Mononuclear cell (primary cell): ENCODE data around the gene MCAM. TPM values are rescaled to one million over a fixed set of nuclear protein-coding genes. Genes with fewer than 3 reads are reported as not detected.

Source experiments
- H3K27me3 ChIP-seq: 2 replicates; pipeline ENCODE4 v1.6.0; 2011; ENCODE audit warnings: low read length, control low read depth; ENCODE audit not compliant: insufficient read depth
- H3K4me1 ChIP-seq: 2 replicates; pipeline ENCODE4 v1.5.1; 2011; ENCODE audit warnings: mild to moderate bottlenecking, low read length, control low read depth; ENCODE audit not compliant: insufficient read depth
- H3K4me3 ChIP-seq: 2 replicates; pipeline ENCODE4 v1.5.1; 2011; ENCODE audit warnings: mild to moderate bottlenecking, low read length, moderate library complexity
- H3K9me3 ChIP-seq: 2 replicates; pipeline ENCODE4 v1.5.1; 2011; ENCODE audit warnings: low read depth, mild to moderate bottlenecking, control low read depth, low read length
- total RNA-seq: library from RNA; depleted of rRNA; stranded (reverse); fragments of >200 nt; gene quantifications from one replicate; pipeline ENCODE4 v1.2.3, GENCODE V29; 2012

MCAM gene
- total RNA-seq, 1 donor = 2.6 TPM

DNA sequence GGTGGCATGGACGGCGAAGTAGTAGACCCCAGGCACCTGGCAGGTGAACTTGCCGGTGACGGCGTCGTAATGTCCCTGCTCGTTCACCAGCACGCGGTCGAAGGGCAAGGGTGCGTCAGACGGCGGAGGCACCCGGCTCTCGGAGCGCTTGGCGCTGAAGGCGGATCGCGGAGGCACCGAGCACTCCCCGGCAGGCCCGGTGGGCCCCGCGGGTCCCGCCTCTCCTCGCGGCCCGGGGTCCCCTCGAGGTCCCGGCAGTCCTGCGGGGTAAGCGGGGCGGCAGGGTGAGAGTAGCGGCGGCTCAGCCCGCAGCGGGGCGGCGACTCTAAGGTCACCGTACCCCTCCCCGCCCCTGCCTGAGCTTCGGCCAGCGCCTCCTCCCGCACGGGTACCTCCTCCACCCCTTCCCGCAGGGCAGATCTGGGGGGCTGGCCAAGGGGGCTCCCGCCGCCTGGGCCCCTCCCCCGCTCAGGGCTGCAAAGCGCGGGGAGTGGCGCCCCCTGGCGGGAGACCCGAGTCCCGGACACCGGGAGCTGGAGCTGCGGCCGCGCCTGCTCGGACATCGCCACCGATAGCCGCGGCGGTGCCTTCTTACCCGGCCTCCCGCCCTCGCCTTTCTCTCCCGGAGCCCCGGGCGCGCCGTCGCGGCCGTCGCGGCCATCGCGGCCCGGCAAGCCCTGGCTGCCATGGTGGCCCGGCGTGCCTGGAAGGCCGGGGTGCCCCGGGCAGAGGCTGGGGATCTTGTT, 22.8 kb upstream of the MCAM start:
- Histone ChIP-seq H3K4me3 (no peak overlapping the region), H3K27me3 (peaks cover 31% of the 10 kb centered on the region), H3K9me3 (no peaks in the 10 kb centered on the region), H3K4me1 (peaks cover 34% of the 10 kb centered on the region)

DNA sequence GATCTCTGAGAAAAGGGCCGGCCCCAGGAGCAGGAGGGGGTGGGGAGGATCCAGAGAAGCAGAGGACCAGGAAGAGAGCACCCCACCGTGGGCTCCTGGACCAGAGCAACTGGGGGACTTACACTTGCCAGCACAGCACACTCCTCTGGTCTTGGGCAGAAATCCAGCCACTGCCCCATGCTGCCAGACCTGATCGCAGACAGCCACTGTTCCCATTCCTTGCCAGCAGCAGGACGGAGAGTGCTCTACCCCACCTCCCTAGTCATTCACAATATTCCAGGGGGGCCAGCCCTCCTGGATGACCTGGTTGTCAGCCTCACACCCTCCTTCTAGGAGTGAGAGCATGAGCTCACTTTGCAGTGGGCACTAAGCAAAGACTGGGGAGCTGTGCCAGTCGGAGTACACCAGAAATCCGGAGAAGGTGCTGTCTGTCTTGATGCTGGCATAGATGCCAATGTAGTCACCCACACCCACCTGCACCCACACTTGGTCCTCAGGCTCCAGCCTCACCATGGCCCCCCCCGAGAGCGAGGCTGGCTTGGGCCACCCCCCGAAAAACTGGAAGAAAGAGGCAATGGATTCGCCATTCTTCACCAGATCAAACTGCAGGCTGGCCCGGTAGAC, 22.1 kb upstream of the MCAM start:
- Histone ChIP-seq H3K9me3 (no peaks in the 10 kb centered on the region), H3K4me3 (no peak overlapping the region), H3K4me1 (peaks cover 36% of the 10 kb centered on the region), H3K27me3 (peaks cover 31% of the 10 kb centered on the region)

- peaks cover 43% of the 10 kb centered on the region for H3K4me1 ChIP-seq
These were observed 21.5 kb upstream of the MCAM start for GRCh38 chr11:119338318-119338890.

GRCh38 chr11:119337581-119338317, 20.8 kb upstream of the MCAM start:
- Histone ChIP-seq H3K4me1 (peaks cover 43% of the 10 kb centered on the region), H3K4me3 (no peak overlapping the region), H3K27me3 (peaks cover 31% of the 10 kb centered on the region), H3K9me3 (no peaks in the 10 kb centered on the region)

More at GRCh38 chr11:119338318-119338890, 21.5 kb upstream of the MCAM start:
- peaks cover 31% of the 10 kb centered on the region for H3K27me3 ChIP-seq
- H3K9me3 ChIP-seq = no peaks in the 10 kb centered on the region
- H3K4me3 ChIP-seq = no peak overlapping the region

GRCh38 chr11:119336744-119337469, 20.0 kb upstream of the MCAM start:
- H3K4me1 ChIP-seq = peaks cover 43% of the 10 kb centered on the region

GRCh38 chr11:119335655-119336543, 19.0 kb upstream of the MCAM start:
- H3K4me3 ChIP-seq = no peak overlapping the region
- H3K4me1 ChIP-seq = peaks cover 37% of the 10 kb centered on the region
- H3K9me3 ChIP-seq = no peaks in the 10 kb centered on the region
- peaks cover 20% of the 10 kb centered on the region for H3K27me3 ChIP-seq

More at GRCh38 chr11:119336744-119337469, 20.0 kb upstream of the MCAM start:
- H3K4me3 ChIP-seq = no peak overlapping the region
- no peaks in the 10 kb centered on the region for H3K9me3 ChIP-seq
- H3K27me3 ChIP-seq = peaks cover 29% of the 10 kb centered on the region

DNA sequence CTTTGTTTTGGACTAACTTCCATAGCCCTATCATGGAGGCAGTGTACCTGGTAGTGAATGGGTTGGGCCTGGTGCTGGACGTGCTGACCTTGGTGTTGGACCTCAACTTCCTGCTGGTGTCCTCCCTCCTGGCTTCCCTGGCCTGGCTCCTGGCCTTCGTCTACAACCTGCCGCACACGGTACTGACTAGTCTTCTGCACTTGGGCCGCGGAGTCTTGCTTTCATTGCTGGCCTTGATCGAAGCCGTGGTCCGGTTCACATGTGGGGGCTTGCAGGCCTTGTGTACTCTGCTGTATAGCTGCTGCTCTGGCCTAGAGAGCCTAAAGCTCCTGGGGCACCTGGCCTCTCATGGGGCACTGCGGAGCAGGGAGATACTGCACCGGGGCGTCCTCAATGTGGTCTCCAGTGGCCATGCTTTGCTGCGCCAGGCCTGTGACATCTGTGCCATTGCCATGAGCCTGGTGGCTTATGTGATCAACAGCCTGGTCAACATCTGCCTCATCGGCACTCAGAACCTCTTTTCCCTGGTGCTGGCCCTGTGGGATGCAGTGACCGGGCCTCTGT, 18.2 kb upstream of the MCAM start:
- Histone ChIP-seq H3K4me1 (peaks cover 32% of the 10 kb centered on the region), H3K9me3 (no peaks in the 10 kb centered on the region), H3K4me3 (peak overlapping the region; percentile 81), H3K27me3 (peaks cover 16% of the 10 kb centered on the region)

- peaks cover 23% of the 10 kb centered on the region for H3K4me1 ChIP-seq
- peak within 1 kb of the TSS; percentile 81 for H3K4me3 ChIP-seq
- H3K27me3 ChIP-seq = peaks cover 8% of the 10 kb centered on the region
- no peaks in the 10 kb centered on the region for H3K9me3 ChIP-seq
These were observed 17.4 kb upstream of the MCAM start, which contains the start of gene RNF26 for GRCh38 chr11:119334174-119334930. RNF26 (plus strand) TSS chr11:119334527; CDS start chr11:119335123, 596 bp downstream.

GRCh38 chr11:119332111-119332765, 15.3 kb upstream of the MCAM start:
- no peaks in the 10 kb centered on the region for H3K9me3 ChIP-seq
- no peaks in the 10 kb centered on the region for H3K27me3 ChIP-seq
- no peak overlapping the region for H3K4me3 ChIP-seq
- H3K4me1 ChIP-seq = peaks cover 17% of the 10 kb centered on the region

GRCh38 chr11:119330237-119330636, 13.3 kb upstream of the MCAM start:
- Histone ChIP-seq H3K27me3 (no peaks in the 10 kb centered on the region), H3K9me3 (no peaks in the 10 kb centered on the region), H3K4me1 (peaks cover 13% of the 10 kb centered on the region), H3K4me3 (no peak overlapping the region)

DNA sequence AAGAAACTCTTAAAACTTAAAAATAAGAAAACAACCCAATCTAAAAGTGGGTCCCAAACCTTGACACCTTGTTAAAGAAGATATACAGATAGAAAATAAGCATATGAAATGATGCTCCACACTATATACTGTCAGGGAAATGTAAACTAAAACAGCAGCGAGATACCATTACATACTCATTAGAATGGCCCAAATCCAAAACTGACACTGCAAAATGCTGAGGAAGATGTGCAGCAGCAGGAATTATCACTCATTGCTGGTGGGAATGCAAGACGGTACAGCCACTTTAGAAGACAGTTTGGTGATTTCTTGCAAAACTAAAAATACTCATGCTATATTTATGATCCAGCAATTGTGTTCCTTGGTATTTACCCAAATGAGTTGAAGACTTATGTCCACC, 12.4 kb upstream of the MCAM start:
- Histone ChIP-seq H3K27me3 (no peaks in the 10 kb centered on the region), H3K9me3 (no peaks in the 10 kb centered on the region), H3K4me1 (peaks cover 7% of the 10 kb centered on the region), H3K4me3 (no peak overlapping the region)

- H3K9me3 ChIP-seq = no peaks in the 10 kb centered on the region
- peaks cover 18% of the 10 kb centered on the region for H3K4me1 ChIP-seq
- H3K4me3 ChIP-seq = no peak overlapping the region
- peaks cover 5% of the 10 kb centered on the region for H3K27me3 ChIP-seq
These were observed 7.3 kb upstream of the MCAM start for GRCh38 chr11:119324189-119324588.
